Measurements from ENCODE around the gene SUGCT. TPM values are rescaled to one million over a fixed set of nuclear protein-coding genes. Genes with fewer than 3 reads are reported as not detected.

SUGCT gene
- total RNA-seq, 3 donors from 2014 or later (not counting 1 experiment from before 2014, with no cell fraction given): 0.40 to 0.59 TPM; not detected in 1

DNA sequence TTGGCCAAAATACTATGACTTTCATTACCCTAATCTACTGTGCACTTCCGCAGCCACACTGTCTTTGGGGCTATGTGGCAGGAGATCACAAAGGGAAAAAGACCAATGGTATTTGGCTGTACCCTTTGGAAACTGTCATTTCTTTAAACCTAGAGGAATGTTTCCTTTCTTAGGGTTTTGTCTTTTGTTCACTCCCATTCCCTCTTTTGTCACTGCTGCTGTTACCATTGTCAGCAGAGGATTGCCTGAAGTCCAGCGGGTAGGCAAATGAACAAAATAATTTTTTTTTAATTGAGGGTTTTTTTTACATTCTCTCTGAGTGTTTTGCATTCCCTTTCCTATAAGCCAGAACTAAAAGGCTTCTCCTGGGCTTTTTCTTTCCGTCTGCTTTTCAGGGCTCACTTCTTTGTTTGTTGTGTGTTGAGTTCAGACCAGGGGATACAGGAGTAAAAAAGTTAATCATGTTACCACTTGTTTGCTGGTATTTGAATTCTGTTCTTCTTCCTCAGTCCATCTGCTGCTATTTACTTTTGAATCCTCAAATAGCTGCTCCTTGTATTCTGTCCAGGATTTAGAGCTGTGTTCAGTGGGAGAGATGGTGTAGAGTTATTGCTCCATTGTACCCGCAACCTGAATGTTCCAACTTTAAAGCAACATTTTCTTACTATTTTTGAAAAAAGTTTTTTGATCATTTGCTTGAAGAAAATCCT is 374.6 kb downstream of the SUGCT start:
- Mint-ChIP-seq H3K36me3 (no peaks in the 10 kb centered on the region), H3K27ac (no peak overlapping the region), H3K27me3 (ENCODE audit: low read depth in 2 of 2) (no peaks in the 10 kb centered on the region), H3K9me3 (peaks cover 0 to 5% of the 10 kb centered on the region in 2 donors), H3K4me1 (no peaks in the 10 kb centered on the region), H3K4me3 (no peak overlapping the region)
- TF ChIP-seq, protein P1, sequence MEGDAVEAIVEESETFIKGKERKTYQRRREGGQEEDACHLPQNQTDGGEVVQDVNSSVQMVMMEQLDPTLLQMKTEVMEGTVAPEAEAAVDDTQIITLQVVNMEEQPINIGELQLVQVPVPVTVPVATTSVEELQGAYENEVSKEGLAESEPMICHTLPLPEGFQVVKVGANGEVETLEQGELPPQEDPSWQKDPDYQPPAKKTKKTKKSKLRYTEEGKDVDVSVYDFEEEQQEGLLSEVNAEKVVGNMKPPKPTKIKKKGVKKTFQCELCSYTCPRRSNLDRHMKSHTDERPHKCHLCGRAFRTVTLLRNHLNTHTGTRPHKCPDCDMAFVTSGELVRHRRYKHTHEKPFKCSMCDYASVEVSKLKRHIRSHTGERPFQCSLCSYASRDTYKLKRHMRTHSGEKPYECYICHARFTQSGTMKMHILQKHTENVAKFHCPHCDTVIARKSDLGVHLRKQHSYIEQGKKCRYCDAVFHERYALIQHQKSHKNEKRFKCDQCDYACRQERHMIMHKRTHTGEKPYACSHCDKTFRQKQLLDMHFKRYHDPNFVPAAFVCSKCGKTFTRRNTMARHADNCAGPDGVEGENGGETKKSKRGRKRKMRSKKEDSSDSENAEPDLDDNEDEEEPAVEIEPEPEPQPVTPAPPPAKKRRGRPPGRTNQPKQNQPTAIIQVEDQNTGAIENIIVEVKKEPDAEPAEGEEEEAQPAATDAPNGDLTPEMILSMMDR (IDR thresholded peaks at IDR 0.05): no peak
- Histone ChIP-seq H3K4me1 (ENCODE audit: control insufficient read depth, insufficient read depth, low read length) (no peaks in the 10 kb centered on the region), H3K4me3 (ENCODE audit: low read length) (no peak overlapping the region), H3K9me3 (ENCODE audit: control insufficient read depth, insufficient read depth, low read length) (no peaks in the 10 kb centered on the region), H3K27ac (ENCODE audit: low read length) (no peak overlapping the region), H3K36me3 (ENCODE audit: control insufficient read depth, insufficient read depth, low read length) (no peaks in the 10 kb centered on the region), H3K27me3 (ENCODE audit: control insufficient read depth, insufficient read depth, low read length) (no peaks in the 10 kb centered on the region)
- ATAC-seq (no peak), DNase-seq (no peak)
- intact Hi-C loops (cut with micrococcal nuclease): no loop called here
- 93% methylated on average over 3 of the region's 4 CpGs for WGBS (ENCODE audit: insufficient coverage)

DNA sequence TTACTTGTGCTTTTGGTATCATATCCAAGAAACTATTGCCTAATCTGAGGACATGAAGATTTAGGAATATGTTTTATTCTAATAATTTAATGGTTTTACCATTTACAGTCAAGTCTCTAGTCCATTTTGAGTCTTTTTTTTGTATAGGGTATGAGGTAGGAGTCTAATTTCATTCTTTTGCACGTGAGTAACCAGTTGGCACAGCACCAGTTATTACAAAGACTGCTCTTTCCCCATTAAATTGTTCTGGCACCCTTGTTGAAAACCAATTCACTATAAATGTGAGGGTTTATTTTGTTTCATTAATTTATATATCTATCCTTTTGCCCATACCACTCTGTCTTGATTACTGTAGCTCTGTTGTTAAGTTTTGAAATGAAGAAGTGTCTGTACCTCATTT is 381.6 kb downstream of the SUGCT start:
- Histone ChIP-seq H3K27me3 (ENCODE audit: control insufficient read depth, insufficient read depth, low read length) (no peaks in the 10 kb centered on the region), H3K4me3 (ENCODE audit: low read length) (no peak overlapping the region), H3K4me1 (ENCODE audit: control insufficient read depth, insufficient read depth, low read length) (no peaks in the 10 kb centered on the region), H3K36me3 (ENCODE audit: control insufficient read depth, insufficient read depth, low read length) (no peaks in the 10 kb centered on the region), H3K27ac (ENCODE audit: low read length) (no peak overlapping the region), H3K9me3 (ENCODE audit: control insufficient read depth, insufficient read depth, low read length) (no peaks in the 10 kb centered on the region)
- Mint-ChIP-seq H3K27ac (no peak overlapping the region), H3K4me1 (peaks cover 6 to 8% of the 10 kb centered on the region in 2 donors), H3K36me3 (peaks cover 7% of the 10 kb centered on the region), H3K27me3 (ENCODE audit: low read depth in 2 of 2) (no peaks in the 10 kb centered on the region), H3K9me3 (peaks cover 3 to 4% of the 10 kb centered on the region in 2 donors), H3K4me3 (no peak overlapping the region)
- ATAC-seq (no peak), DNase-seq (no peak)
- intact Hi-C loops (cut with micrococcal nuclease): no loop called here
- WGBS (ENCODE audit: insufficient coverage): no CpG with 5 or more reads among the region's 1 CpG
- TF ChIP-seq, protein P1 (IDR thresholded peaks at IDR 0.05): no peak

DNA sequence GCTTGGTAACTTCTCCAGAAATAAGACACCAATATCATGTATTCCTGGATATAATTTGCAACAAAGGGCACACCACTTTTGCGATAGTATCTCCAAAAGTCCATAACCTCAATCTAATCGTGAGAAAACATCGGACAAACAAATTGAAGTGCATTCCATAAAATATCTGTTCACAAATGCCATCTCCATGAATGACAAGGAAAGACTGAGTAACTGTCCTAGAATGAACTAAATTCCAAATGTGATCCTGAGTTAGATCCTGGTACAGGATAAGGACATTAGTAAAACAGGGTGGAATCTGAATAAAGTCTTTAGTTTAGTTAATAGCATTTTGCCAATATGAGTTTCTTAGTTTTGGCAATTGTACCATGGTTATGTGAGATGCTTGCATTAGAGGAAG is 384.2 kb downstream of the SUGCT start:
- H3K9me3 Mint-ChIP-seq: peaks cover 3 to 4% of the 10 kb centered on the region in 2 donors
- DNase-seq (no peak), ATAC-seq (no peak)
- Histone ChIP-seq H3K4me1 (ENCODE audit: control insufficient read depth, insufficient read depth, low read length) (no peaks in the 10 kb centered on the region), H3K36me3 (ENCODE audit: control insufficient read depth, insufficient read depth, low read length) (no peaks in the 10 kb centered on the region), H3K27ac (ENCODE audit: low read length) (no peak overlapping the region), H3K27me3 (ENCODE audit: control insufficient read depth, insufficient read depth, low read length) (no peaks in the 10 kb centered on the region), H3K4me3 (ENCODE audit: low read length) (no peak overlapping the region), H3K9me3 (ENCODE audit: control insufficient read depth, insufficient read depth, low read length) (no peaks in the 10 kb centered on the region)
- TF ChIP-seq, protein P1 (IDR thresholded peaks at IDR 0.05): no peak
- H3K36me3 Mint-ChIP-seq: peaks cover 7% of the 10 kb centered on the region
- H3K27ac Mint-ChIP-seq: no peak overlapping the region
- H3K4me3 Mint-ChIP-seq: no peak overlapping the region
- intact Hi-C loops (cut with micrococcal nuclease): no loop called here
- 95% methylated on average over 3 of the region's 3 CpGs for WGBS (ENCODE audit: insufficient coverage)
- peaks cover 6 to 8% of the 10 kb centered on the region in 2 donors for H3K4me1 Mint-ChIP-seq
- no peaks in the 10 kb centered on the region for H3K27me3 Mint-ChIP-seq (ENCODE audit: low read depth in 2 of 2)
